Measurements from ENCODE around the gene TBC1D7. TPM values are rescaled to one million over a fixed set of nuclear protein-coding genes. Genes with fewer than 3 reads are reported as not detected.

Gene TBC1D7
- total RNA-seq, 1 experiment from 2014 or later, result 18.5 TPM

DNA sequence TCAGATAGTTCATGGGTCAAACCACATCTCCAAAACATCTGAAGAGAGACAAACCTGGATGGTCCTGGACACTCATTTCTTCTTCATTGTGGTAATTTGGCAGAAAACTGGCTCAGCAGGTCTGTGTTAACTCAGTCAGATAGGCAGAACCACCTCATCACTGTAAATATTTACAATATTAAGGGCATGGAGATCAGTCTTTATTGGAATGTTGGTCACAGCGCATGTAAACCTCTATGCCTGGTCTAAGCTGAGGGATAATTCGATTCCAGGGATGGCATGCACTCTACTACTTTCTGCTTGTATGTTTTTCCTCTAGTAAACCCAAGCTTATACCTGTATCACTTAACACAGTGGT is 4.0 kb upstream of the TBC1D7 start:
- ChIA-PET CTCF (no interaction called here), POLR2A (ENCODE audit: unreplicated experiment) (interaction anchor here (0.5 kb wide), 1 partner anchor 63 kb away, joined by 3 read pairs; no protein-coding TSS in a partner anchor)
- Histone ChIP-seq H3K27me3 (ENCODE audit: low read length) (no peaks in the 10 kb centered on the region), H3K4me3 (ENCODE audit: low read length) (no peak overlapping the region), H3F3A (ENCODE audit: low read length, unreplicated experiment) (peaks cover 9% of the 10 kb centered on the region), H3K36me3 (ENCODE audit: low read depth, low read length) (no peaks in the 10 kb centered on the region), H2AFZ (ENCODE audit: low read length) (no peak overlapping the region), H3K79me2 (ENCODE audit: low read length) (peaks cover 4% of the 10 kb centered on the region), H4K20me1 (ENCODE audit: low read length) (no peaks in the 10 kb centered on the region), H3K9me2 (replicated peaks; ENCODE audit: low read length) (no peaks in the 10 kb centered on the region), H3K4me2 (ENCODE audit: low read length) (no peak overlapping the region; the same call in 1 of the 2 replicates), H3K9me3 (ENCODE audit: low read length) (no peaks in the 10 kb centered on the region), H3K27ac (ENCODE audit: low read length) (no peak overlapping the region), H3K9ac (ENCODE audit: low read length) (no peak overlapping the region), H3K4me1 (ENCODE audit: insufficient read depth, low read length) (peaks cover 19% of the 10 kb centered on the region)
- TF ChIP-seq EZH2phosphoT487 (IDR thresholded peaks at IDR 0.05; ENCODE audit: borderline replicate concordance, low read length) (no peak), CTCF (conservative IDR thresholded peaks at IDR 0.05; ENCODE audit: low read depth, low read length) (no peak), EZH2 (IDR thresholded peaks at IDR 0.05; ENCODE audit: low read length, unreplicated experiment) (no peak)
- no TSS peak for BruUV-seq (replicated peaks)
- ATAC-seq (no peak), DNase-seq (peak; percentile 31)
- intact Hi-C loops (cut with micrococcal nuclease), result loop anchor here (1.0 to 10.0 kb wide), 3 partner anchors 206 to 421 kb away; partner anchors contain the start of gene RANBP9

- no peaks in the 10 kb centered on the region for H3K27me3 ChIP-seq (ENCODE audit: low read length)
- ChIA-PET POLR2A (ENCODE audit: unreplicated experiment) (no interaction called here), CTCF (no interaction called here)
- peak overlapping the region; percentile 9; the same call in 1 of the 2 replicates for H3K4me2 ChIP-seq (ENCODE audit: low read length)
- no peak for TF ChIP-seq EZH2 (IDR thresholded peaks at IDR 0.05; ENCODE audit: low read length, unreplicated experiment)
- peak; percentile 80 for TF ChIP-seq CTCF (conservative IDR thresholded peaks at IDR 0.05; ENCODE audit: low read depth, low read length)
- no peak for TF ChIP-seq EZH2phosphoT487 (IDR thresholded peaks at IDR 0.05; ENCODE audit: borderline replicate concordance, low read length)
- no peaks in the 10 kb centered on the region for H4K20me1 ChIP-seq (ENCODE audit: low read length)
- DNase-seq, result peak; percentile 73
- no TSS peak for BruUV-seq (replicated peaks)
- peak overlapping the region; percentile 32; the same call in 1 of the 2 replicates for H2AFZ ChIP-seq (ENCODE audit: low read length)
- peak; percentile 1; the same call in 1 of the 2 replicates for ATAC-seq
- peaks cover 25% of the 10 kb centered on the region for H3K4me1 ChIP-seq (ENCODE audit: insufficient read depth, low read length)
- H3K27ac ChIP-seq (ENCODE audit: low read length), result no peak overlapping the region
- no peaks in the 10 kb centered on the region for H3K9me2 ChIP-seq (replicated peaks; ENCODE audit: low read length)
- intact Hi-C loops (cut with micrococcal nuclease), result loop anchor here (1.0 to 10.0 kb wide), 6 partner anchors 136 to 693 kb away; partner anchors contain the start of genes GFOD1 and RANBP9
- H3K9ac ChIP-seq (ENCODE audit: low read length), result no peak overlapping the region
- no peaks in the 10 kb centered on the region for H3K36me3 ChIP-seq (ENCODE audit: low read depth, low read length)
- no peak overlapping the region for H3K4me3 ChIP-seq (ENCODE audit: low read length)
- peaks cover 9% of the 10 kb centered on the region for H3F3A ChIP-seq (ENCODE audit: low read length, unreplicated experiment)
- H3K9me3 ChIP-seq (ENCODE audit: low read length), result no peaks in the 10 kb centered on the region
- H3K79me2 ChIP-seq (ENCODE audit: low read length), result peaks cover 10% of the 10 kb centered on the region
Observed at GRCh38 chr6:13331516-13332348, 3.4 kb upstream of the TBC1D7 start.

All from PC-3 (cell line).